ENCODE data around the gene ANXA2. TPM values are rescaled to one million over a fixed set of nuclear protein-coding genes. Genes with fewer than 3 reads are reported as not detected.
A peak's percentile ranks its signal among the peaks of the same experiment; 100 is the strongest.

ANXA2 gene
- total and polyA plus RNA-seq, 2 donors (not counting 1 experiment from before 2014, with no cell fraction given), result 116 to 133 TPM

DNA sequence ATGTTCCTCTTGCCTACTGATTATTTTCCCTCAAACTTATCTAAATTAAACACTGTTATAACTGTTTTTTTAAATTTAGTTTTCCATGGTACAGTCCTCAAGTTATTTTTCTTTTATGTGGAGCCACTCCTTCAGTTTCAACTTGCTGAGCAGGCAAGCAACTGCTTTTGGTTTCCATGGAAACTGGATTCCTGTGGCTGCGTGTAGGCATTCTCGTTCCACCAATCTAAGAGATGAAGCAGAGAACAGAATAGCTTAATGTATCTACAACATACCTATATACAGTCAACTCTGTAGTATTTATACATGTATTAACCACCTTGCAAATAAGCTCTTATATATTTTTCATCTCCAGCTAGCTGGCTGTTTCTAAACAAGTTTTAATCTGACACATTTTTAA lies 25.8 kb upstream of the ANXA2 start:
- no peak for ATAC-seq (ENCODE audit: low read depth)
- intact Hi-C loops (cut with micrococcal nuclease), result no loop called here
- no peak overlapping the region for H3K27ac Mint-ChIP-seq
- Histone ChIP-seq H3K27ac (ENCODE audit: low read length in 2 of 2) (peak overlapping the region in 1 of 2 donors; percentile 13), H2AFZ (ENCODE audit: insufficient read depth, low read depth, low read length, poor library complexity, severe bottlenecking) (no peak overlapping the region), H3K9ac (ENCODE audit: low read length) (no peak overlapping the region), H4K20me1 (ENCODE audit: control insufficient read depth, insufficient read depth, low read length, poor library complexity, severe bottlenecking) (no peaks in the 10 kb centered on the region), H3K36me3 (replicated peaks in 1 of 2; ENCODE audit: control extremely low read depth in 1 of 2, control insufficient read depth in 1 of 2, extremely low read depth in 1 of 2, insufficient read depth in 2 of 2, low read length in 1 of 2) (peaks cover 12 to 32% of the 10 kb centered on the region in 2 experiments), H3K79me2 (ENCODE audit: control insufficient read depth, insufficient read depth, low read length) (no peaks in the 10 kb centered on the region), H3K4me3 (ENCODE audit: control extremely low read depth in 1 of 5, extremely low read depth in 1 of 5, insufficient read depth in 1 of 5, low read depth in 2 of 5, low read length in 4 of 5) (no peak overlapping the region), H3K4me1 (ENCODE audit: control insufficient read depth in 2 of 2, insufficient read depth in 2 of 2, low read length in 2 of 2) (no peaks in the 10 kb centered on the region), H3K9me3 (ENCODE audit: control extremely low read depth in 1 of 3, control insufficient read depth in 2 of 3, insufficient read depth in 1 of 3, low read length in 2 of 3) (no peaks in the 10 kb centered on the region), H3K27me3 (replicated peaks in 1 of 4; ENCODE audit: control extremely low read depth in 1 of 4, control insufficient read depth in 3 of 4, insufficient read depth in 4 of 4, low read length in 3 of 4) (no peaks in the 10 kb centered on the region), H3K4me2 (replicated peaks; ENCODE audit: low read depth, low read length, poor library complexity, severe bottlenecking) (no peak overlapping the region)
- no peak for DNase-seq
- H3K9me3 Mint-ChIP-seq (ENCODE audit: insufficient read depth), result no peaks in the 10 kb centered on the region
- WGBS (ENCODE audit: insufficient coverage), result 92% methylated on average over 2 of the region's 2 CpGs
- no peaks in the 10 kb centered on the region for H3K27me3 Mint-ChIP-seq
- ChIA-PET CTCF (interaction anchor here (0.9 kb wide), 1 partner anchor 20 kb away, joined by 3 read pairs; no protein-coding TSS in a partner anchor), POLR2A (no interaction called here)
- H3K4me1 Mint-ChIP-seq, result no peaks in the 10 kb centered on the region
- TF ChIP-seq EZH2 (IDR thresholded peaks at IDR 0.05; ENCODE audit: borderline replicate concordance, insufficient read depth, low read depth, low read length, poor library complexity, severe bottlenecking), result no peak
- TF ChIP-seq CTCF (IDR thresholded peaks at IDR 0.05), result no peak
- no peak overlapping the region for H3K4me3 Mint-ChIP-seq

DNA sequence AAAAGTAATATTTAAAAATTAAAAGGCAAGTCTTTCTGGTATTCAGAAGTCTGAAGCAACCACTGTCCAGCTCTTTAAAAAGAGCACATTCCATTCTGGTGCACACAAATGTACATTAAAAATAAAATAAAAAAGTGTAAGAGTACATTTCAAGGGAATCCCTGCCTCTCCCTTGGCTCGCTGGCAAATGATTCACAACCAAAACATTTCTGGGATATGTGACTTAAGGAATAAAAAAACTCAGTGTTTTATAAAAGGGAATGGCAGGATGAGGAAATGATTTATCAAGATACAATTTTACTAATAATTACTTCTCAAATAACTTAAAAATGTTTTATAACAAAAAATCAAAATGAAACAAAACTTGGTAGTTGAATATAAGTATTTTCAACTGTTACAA lies 23.8 kb upstream of the ANXA2 start:
- no CpG with 5 or more reads among the region's 1 CpG for WGBS (ENCODE audit: insufficient coverage)
- no peaks in the 10 kb centered on the region for H3K4me1 Mint-ChIP-seq

More for the DNA sequence above, 23.8 kb upstream of the ANXA2 start:
- intact Hi-C loops (cut with micrococcal nuclease), result no loop called here
- no peak for DNase-seq
- no peaks in the 10 kb centered on the region for H3K9me3 ChIP-seq (ENCODE audit: control extremely low read depth in 1 of 3, control insufficient read depth in 2 of 3, insufficient read depth in 1 of 3, low read length in 2 of 3)
- Mint-ChIP-seq H3K9me3 (ENCODE audit: insufficient read depth) (no peaks in the 10 kb centered on the region), H3K4me3 (no peak overlapping the region), H3K27ac (no peak overlapping the region), H3K27me3 (no peaks in the 10 kb centered on the region)
- H3K27me3 ChIP-seq (replicated peaks in 1 of 4; ENCODE audit: control extremely low read depth in 1 of 4, control insufficient read depth in 3 of 4, insufficient read depth in 4 of 4, low read length in 3 of 4), result no peaks in the 10 kb centered on the region
- H3K27ac ChIP-seq (ENCODE audit: low read length in 2 of 2), result no peak overlapping the region
- TF ChIP-seq CTCF (IDR thresholded peaks at IDR 0.05) (no peak), EZH2 (IDR thresholded peaks at IDR 0.05; ENCODE audit: borderline replicate concordance, insufficient read depth, low read depth, low read length, poor library complexity, severe bottlenecking) (no peak)
- ATAC-seq (ENCODE audit: low read depth), result no peak
- H3K36me3 ChIP-seq (replicated peaks in 1 of 2; ENCODE audit: control extremely low read depth in 1 of 2, control insufficient read depth in 1 of 2, extremely low read depth in 1 of 2, insufficient read depth in 2 of 2, low read length in 1 of 2), result peaks cover 11 to 16% of the 10 kb centered on the region in 2 experiments
- H3K4me1 ChIP-seq (ENCODE audit: control insufficient read depth in 2 of 2, insufficient read depth in 2 of 2, low read length in 2 of 2), result no peaks in the 10 kb centered on the region
- CTCF ChIA-PET, result interaction anchor here (0.7 to 1.7 kb wide), 3 partner anchors 23 to 1469 kb away, joined by 5 to 6 read pairs (median 6); no protein-coding TSS in a partner anchor
- no peak overlapping the region for H2AFZ ChIP-seq (ENCODE audit: insufficient read depth, low read depth, low read length, poor library complexity, severe bottlenecking)
- no peaks in the 10 kb centered on the region for H3K79me2 ChIP-seq (ENCODE audit: control insufficient read depth, insufficient read depth, low read length)
- no peaks in the 10 kb centered on the region for H4K20me1 ChIP-seq (ENCODE audit: control insufficient read depth, insufficient read depth, low read length, poor library complexity, severe bottlenecking)
- no peak overlapping the region for H3K9ac ChIP-seq (ENCODE audit: low read length)
- POLR2A ChIA-PET, result no interaction called here
- H3K4me2 ChIP-seq (replicated peaks; ENCODE audit: low read depth, low read length, poor library complexity, severe bottlenecking), result no peak overlapping the region
- no peak overlapping the region for H3K4me3 ChIP-seq (ENCODE audit: control extremely low read depth in 1 of 5, extremely low read depth in 1 of 5, insufficient read depth in 1 of 5, low read depth in 2 of 5, low read length in 4 of 5)
